IPS-20b (cell line): ENCODE measurements around the gene HEG1.
A peak's percentile ranks its signal among the peaks of the same experiment; 100 is the strongest.

Experiments
- H3K27ac ChIP-seq: one replicate; pipeline ENCODE4 v1.5.1; 2013; ENCODE audit warnings: low read length
- H3K27me3 ChIP-seq: 2 replicates; pipeline ENCODE4 v1.6.1; 2013; ENCODE audit warnings: mild to moderate bottlenecking, low read length, inconsistent platforms; ENCODE audit not compliant: insufficient read depth
- H3K36me3 ChIP-seq: 2 replicates; pipeline ENCODE4 v1.6.1; 2013; ENCODE audit warnings: low read depth, mild to moderate bottlenecking, inconsistent platforms, low read length, moderate library complexity; ENCODE audit not compliant: insufficient read depth
- H3K4me1 ChIP-seq: 2 replicates; pipeline ENCODE4 v1.6.1; 2013; ENCODE audit warnings: mild to moderate bottlenecking, control low read depth, inconsistent platforms, low read length, moderate library complexity; ENCODE audit not compliant: insufficient read depth
- H3K4me3 ChIP-seq: 2 replicates; pipeline ENCODE4 v1.5.1; 2013; ENCODE audit warnings: mild to moderate bottlenecking, low read length, inconsistent platforms
- H3K9ac ChIP-seq: 2 replicates; pipeline ENCODE4 v1.6.1; 2013; ENCODE audit warnings: low read depth, mild to moderate bottlenecking, inconsistent platforms, low read length, moderate library complexity
- H3K9me3 ChIP-seq: 2 replicates; pipeline ENCODE4 v1.6.1; 2013; ENCODE audit warnings: mild to moderate bottlenecking, low read depth, low read length, inconsistent platforms; ENCODE audit not compliant: insufficient read depth

The HEG1 gene

DNA sequence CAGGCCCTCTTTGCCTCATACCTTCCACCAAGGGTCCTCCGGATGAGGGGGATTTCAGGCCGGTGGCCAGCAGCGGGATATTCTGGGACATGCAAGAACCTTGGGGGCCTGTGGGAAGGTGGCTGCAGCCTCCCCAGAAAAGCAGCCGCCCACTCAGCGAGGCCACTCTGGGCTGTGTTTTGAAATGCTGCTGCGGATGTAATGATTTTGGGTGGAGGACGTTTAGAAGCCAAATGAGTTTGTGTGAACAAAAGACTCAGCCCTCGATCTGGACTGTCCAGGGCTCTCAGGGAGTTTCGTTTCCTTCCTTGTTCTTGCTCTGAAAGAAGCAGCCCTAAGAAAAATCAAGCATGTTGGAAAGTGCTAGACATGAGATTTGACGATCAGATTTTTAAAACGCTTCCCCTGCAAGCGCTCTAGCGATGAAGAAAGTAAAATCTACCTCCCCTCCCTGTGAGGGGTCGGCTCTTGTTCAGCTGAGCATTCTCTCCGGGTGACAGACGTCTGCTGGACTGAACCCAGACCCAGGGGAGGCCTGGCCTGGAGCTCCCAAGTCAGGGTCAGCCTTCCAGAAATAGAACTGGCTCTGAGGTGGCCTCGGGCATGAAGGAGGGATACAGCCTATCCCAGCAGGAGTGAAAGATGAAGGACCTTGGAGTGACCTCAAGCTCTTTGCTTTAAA lies 12.9 kb downstream of the HEG1 start:
- H3K27ac ChIP-seq = no peak overlapping the region
- peaks cover 29% of the 10 kb centered on the region for H3K4me1 ChIP-seq
- H3K9ac ChIP-seq = no peak overlapping the region
- H3K4me3 ChIP-seq = no peak overlapping the region
- H3K27me3 ChIP-seq = no peaks in the 10 kb centered on the region
- no peaks in the 10 kb centered on the region for H3K9me3 ChIP-seq
- H3K36me3 ChIP-seq = no peaks in the 10 kb centered on the region

DNA sequence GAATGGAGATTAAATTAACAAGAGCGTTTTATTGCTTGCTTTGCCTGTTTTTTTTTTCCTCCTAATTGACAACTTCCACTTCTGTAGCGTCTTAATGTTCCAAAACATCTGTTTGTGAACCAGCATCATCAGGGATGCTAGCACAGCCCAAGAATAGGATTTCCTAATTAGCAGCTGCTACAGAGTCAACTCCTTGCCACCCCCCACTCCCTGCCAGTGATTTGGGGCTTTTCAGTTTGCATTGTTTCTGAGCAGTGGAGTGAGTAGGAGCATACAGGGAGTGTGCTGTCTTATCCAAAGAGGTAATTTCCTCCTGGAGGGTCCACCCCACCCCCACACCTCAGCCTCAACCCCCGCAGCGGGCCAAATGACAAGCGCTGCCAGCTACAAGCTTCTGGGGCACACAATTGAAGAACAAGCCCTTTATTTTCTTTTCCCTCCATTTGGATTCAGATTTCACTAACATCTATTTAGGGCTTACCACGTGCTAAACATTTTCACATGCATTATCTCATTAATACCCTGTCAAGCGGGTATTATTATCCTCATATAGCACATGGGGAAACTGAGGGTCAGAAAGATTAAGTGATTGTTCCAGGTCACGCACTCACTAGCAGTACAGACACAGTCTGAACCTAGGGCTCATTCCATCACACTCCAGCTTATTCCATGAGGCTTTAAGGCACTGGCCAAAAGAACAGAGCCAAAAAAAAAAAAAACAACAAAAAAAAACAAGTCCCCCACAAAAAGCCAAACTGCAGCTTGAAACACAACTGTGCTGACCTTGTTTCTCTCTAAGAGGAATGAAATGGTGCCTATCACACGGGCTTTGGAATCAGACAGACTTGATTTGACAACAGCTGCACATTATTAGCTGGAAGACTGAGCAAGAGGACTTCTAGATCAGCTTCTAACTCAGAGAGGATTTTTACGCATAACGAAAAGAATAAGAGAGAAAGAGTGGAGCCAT lies 16.4 kb downstream of the HEG1 start:
- Histone ChIP-seq H3K36me3 (no peaks in the 10 kb centered on the region), H3K4me1 (peaks cover 29% of the 10 kb centered on the region), H3K4me3 (peak overlapping the region; percentile 22; the same call in 1 of the 2 replicates), H3K27ac (no peak overlapping the region), H3K9me3 (peaks cover 10% of the 10 kb centered on the region; the same call in 1 of the 2 replicates), H3K9ac (no peak overlapping the region), H3K27me3 (no peaks in the 10 kb centered on the region)

DNA sequence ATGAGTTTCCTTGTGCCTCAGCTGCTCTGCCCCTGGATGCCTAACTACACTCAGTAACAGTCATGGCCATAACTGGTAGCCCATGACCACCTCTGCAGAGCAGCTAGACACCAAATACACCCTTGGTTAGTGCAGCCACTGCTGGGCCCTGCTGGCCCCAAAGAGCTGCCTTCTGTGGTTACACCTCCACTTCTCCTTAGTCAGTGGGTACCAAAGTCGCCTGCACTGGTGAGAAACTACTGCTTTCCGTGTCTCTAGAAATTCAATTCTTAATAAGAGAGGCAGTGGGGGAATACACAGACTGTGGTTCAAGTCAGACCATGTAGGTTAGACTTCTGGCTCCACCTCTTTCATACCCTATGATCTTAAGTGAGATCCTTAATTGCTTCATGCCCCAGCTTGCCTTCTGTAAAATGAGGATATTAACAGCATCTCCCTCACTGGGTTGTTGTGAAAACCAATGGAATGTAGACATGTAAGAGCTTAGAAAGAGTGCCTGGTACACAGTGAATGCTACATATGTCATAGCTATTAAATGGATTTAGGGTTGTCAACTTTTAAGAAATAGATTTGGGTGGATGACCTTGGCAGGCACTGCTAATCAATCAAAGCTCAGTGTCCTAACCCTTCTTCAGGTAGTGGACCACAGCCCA lies 18.2 kb downstream of the HEG1 start:
- H3K36me3 ChIP-seq = no peaks in the 10 kb centered on the region
- H3K9me3 ChIP-seq = peaks cover 10% of the 10 kb centered on the region; the same call in 1 of the 2 replicates
- H3K27ac ChIP-seq = no peak overlapping the region

DNA sequence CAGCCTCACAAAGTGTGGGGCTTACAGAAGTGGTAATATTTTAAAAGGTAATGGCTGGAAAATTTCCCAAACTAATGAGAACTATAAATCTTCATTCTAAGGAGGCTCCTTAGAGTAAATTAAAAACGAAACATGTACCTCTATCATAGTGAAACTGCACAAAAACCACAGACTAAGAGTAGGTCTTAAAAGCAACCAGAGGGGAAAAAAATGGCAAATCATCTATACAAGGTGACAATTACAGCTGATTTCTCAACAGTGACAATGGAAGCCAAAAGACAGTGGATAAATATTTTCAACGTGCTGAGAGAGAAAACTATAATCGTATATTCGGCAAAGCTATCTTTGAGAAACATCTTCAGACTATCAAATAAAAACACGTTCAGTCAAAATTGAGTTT lies 20.6 kb downstream of the HEG1 start:
- H3K4me3 ChIP-seq = no peak overlapping the region
- no peaks in the 10 kb centered on the region for H3K27me3 ChIP-seq
- peaks cover 21% of the 10 kb centered on the region for H3K4me1 ChIP-seq
- H3K27ac ChIP-seq = no peak overlapping the region
- peaks cover 10% of the 10 kb centered on the region; the same call in 1 of the 2 replicates for H3K9me3 ChIP-seq
- H3K36me3 ChIP-seq = no peaks in the 10 kb centered on the region
- H3K9ac ChIP-seq = no peak overlapping the region

More for the DNA sequence above, 18.2 kb downstream of the HEG1 start:
- no peaks in the 10 kb centered on the region for H3K27me3 ChIP-seq
- H3K4me3 ChIP-seq = no peak overlapping the region
- H3K4me1 ChIP-seq = peaks cover 24% of the 10 kb centered on the region
- no peak overlapping the region for H3K9ac ChIP-seq

DNA sequence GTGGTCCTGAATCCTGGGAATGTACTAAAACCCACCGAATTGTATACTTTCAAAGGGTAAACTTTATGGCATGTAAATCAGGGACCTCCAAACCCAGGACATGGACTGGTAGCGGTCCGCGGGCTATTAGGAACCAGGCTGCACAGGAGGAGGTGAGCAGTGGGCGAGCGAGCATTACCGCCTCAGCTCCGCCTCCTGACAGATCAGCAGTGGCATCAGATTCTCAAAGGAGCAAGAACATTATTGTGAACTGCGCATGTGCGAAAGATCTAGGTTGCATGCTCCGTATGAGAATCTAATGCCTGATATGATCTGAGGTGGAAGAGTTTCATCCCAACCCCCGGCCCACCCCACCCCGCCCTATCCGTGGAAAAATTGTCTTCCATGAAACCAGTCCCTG lies 22.2 kb downstream of the HEG1 start:
- H3K27me3 ChIP-seq = no peaks in the 10 kb centered on the region
- no peak overlapping the region for H3K9ac ChIP-seq
- H3K9me3 ChIP-seq = peaks cover 10% of the 10 kb centered on the region; the same call in 1 of the 2 replicates
- no peak overlapping the region for H3K4me3 ChIP-seq
- peaks cover 5% of the 10 kb centered on the region for H3K36me3 ChIP-seq
- H3K27ac ChIP-seq = no peak overlapping the region
- H3K4me1 ChIP-seq = peaks cover 5% of the 10 kb centered on the region; the same call in 1 of the 2 replicates

DNA sequence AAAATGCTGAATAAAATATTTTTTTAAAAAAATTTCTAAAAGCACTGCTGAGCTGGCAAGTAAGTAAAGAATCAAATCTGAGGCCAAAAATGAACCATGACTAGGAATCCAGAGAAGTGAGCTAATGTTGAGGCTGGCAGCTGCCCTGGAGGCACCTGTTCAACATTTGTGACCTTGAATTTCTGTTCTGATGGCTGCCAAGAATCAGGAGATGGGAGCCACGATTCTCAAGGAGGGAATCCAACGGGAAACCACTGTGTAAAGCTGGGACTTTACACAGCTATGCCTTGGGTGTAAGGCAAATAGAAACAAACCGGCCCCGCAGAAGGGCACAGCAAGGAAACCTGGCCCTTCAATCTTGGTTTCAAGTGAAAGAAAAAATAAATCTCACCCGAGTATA lies 22.7 kb downstream of the HEG1 start:
- H3K4me3 ChIP-seq = no peak overlapping the region
- H3K27me3 ChIP-seq = no peaks in the 10 kb centered on the region
- H3K9ac ChIP-seq = no peak overlapping the region
- peaks cover 9% of the 10 kb centered on the region for H3K36me3 ChIP-seq
- H3K9me3 ChIP-seq = peaks cover 10% of the 10 kb centered on the region; the same call in 1 of the 2 replicates
- H3K27ac ChIP-seq = no peak overlapping the region
- peaks cover under 1% of the 10 kb centered on the region; the same call in 1 of the 2 replicates for H3K4me1 ChIP-seq

DNA sequence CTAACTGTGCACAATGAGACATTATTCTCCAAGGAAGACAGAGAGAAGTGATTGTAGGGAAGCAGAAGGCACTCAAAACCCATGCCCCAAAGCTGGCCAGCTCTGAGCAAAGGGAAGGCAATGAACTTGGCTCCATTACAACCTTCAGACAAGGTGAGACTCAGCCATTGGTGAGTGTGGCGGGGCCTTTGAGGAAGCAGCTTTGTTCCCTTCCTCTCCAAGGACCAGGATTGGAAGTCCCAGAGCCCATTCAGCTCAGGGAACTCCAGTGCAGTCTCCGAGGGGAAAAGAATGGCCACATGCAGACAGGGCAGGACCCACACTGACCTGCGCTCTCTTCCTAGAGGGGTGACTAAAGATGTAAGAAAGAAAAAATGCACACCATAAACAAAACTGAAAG lies 23.1 kb downstream of the HEG1 start:
- Histone ChIP-seq H3K4me1 (no peaks in the 10 kb centered on the region), H3K27me3 (no peaks in the 10 kb centered on the region), H3K36me3 (peaks cover 14% of the 10 kb centered on the region), H3K4me3 (no peak overlapping the region), H3K9me3 (peaks cover 10% of the 10 kb centered on the region; the same call in 1 of the 2 replicates), H3K27ac (no peak overlapping the region), H3K9ac (no peak overlapping the region)

DNA sequence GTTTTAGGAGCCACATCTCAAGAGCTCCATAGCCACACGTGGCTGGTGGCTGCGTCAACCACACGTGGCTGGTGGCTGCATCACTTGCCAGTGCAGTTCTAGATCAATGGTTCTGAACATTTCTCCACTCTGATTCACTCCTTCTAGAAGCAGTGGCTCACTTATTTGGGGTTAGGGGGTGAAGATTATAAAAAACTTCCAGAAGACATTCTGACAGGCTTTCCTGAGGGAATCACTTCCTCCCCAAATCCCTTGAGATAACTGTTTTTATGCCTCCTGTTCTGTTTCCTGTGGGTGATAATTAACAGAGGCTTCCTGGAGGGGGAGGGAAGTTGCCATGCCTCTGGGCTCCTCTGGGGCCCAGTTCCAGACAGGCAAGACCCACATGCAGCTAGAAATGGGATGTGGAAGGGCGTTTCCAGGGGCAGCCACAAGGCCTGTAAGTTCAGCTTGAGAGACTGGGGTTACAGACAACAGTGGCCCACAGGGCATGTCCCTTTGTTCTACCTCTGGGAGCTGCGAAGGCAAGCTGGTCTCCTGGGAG lies 23.6 kb downstream of the HEG1 start:
- no peak overlapping the region for H3K4me3 ChIP-seq
- no peak overlapping the region for H3K9ac ChIP-seq
- no peaks in the 10 kb centered on the region for H3K4me1 ChIP-seq
- no peak overlapping the region for H3K27ac ChIP-seq
- H3K27me3 ChIP-seq = no peaks in the 10 kb centered on the region
- H3K36me3 ChIP-seq = peaks cover 19% of the 10 kb centered on the region
- peaks cover 10% of the 10 kb centered on the region; the same call in 1 of the 2 replicates for H3K9me3 ChIP-seq

DNA sequence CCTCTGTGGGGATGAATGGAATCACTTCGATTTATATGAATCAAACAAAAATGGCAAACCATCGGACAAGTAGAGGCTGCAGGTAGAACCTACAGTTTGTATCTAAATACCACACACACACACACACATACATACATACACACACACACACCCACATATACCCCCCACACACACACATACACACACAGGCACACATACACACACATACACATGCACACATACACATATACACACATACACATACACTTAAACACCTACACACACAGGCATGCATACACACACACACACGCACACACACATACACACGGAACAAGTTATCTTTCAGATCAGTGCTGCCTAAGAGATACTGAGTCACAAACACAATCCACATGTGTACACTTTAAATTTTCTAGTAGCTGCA lies 24.3 kb downstream of the HEG1 start:
- H3K4me3 ChIP-seq = no peak overlapping the region
- H3K27me3 ChIP-seq = no peaks in the 10 kb centered on the region
- H3K4me1 ChIP-seq = no peaks in the 10 kb centered on the region
- H3K27ac ChIP-seq = no peak overlapping the region
- peaks cover 10% of the 10 kb centered on the region; the same call in 1 of the 2 replicates for H3K9me3 ChIP-seq
- no peak overlapping the region for H3K9ac ChIP-seq
- peaks cover 24% of the 10 kb centered on the region for H3K36me3 ChIP-seq

DNA sequence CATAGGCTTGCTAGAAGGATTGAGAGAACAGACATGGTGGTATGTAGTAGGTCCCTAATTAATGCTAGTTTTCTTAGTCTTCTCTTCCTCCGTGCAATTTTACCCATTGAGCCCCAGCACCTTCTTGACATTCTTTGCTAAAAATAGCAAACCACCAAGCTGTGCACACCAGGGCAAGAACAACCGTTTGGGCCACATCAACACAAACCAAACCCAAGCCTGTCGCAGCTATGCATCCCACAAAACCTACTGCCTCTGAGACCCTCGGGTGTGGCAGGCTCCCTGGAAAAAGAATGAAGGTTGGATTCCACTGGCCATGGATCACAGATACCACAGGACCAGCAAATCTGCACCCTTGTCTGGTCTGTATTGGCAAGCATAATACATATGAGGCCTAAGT lies 27.1 kb downstream of the HEG1 start:
- Histone ChIP-seq H3K9ac (no peak overlapping the region), H3K4me3 (no peak overlapping the region), H3K27me3 (no peaks in the 10 kb centered on the region), H3K4me1 (no peaks in the 10 kb centered on the region), H3K27ac (no peak overlapping the region), H3K36me3 (peaks cover 32% of the 10 kb centered on the region), H3K9me3 (no peaks in the 10 kb centered on the region)

DNA sequence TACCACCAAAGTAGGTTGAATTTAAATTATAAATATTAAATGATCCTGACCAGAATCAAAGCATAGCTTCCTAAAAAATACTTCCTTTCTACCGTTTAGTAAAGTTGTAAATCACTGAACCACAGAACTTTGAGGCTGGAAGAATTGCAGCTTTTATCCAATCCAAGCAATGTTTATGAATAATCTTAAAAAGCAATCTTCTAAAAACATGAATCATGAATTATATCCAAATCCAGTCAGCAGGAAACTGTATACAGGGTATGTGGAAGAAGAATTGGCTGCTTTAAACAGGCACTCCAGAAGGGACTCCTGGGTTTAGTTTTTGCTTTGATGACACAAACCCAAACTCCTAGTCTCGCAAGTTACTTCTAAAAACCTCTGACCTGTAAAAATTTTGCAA lies 30.2 kb downstream of the HEG1 start:
- Histone ChIP-seq H3K36me3 (peaks cover 38% of the 10 kb centered on the region), H3K9me3 (no peaks in the 10 kb centered on the region), H3K27me3 (no peaks in the 10 kb centered on the region), H3K9ac (no peak overlapping the region), H3K4me3 (no peak overlapping the region), H3K4me1 (no peaks in the 10 kb centered on the region), H3K27ac (no peak overlapping the region)
